SU-DHL-6 (cell line): ENCODE data around the gene CHCHD3.

Experiments
- H2AFZ ChIP-seq: fragments of 200-600 bp; sonication (generic); 2 replicates; pipeline ENCODE4 v1.6.1; 2014; ENCODE audit warnings: low read depth, mild to moderate bottlenecking, moderate library complexity, mixed read lengths, antibody characterized with exemption, low read length; ENCODE audit not compliant: severe bottlenecking
- H3F3A ChIP-seq: fragments of 200-600 bp; shearing (Covaris generic); 2 replicates; pipeline ENCODE4 v1.6.0; 2016; ENCODE audit warnings: antibody characterized with exemption, mild to moderate bottlenecking; ENCODE audit not compliant: insufficient read depth
- H3K27ac ChIP-seq: fragments of 200-600 bp; sonication (generic); 2 replicates; pipeline ENCODE4 v1.5.1; 2016; ENCODE audit warnings: low read depth, mild to moderate bottlenecking, low read length, moderate library complexity, mixed read lengths
- H3K27me3 ChIP-seq: fragments of 200-600 bp; sonication (generic), shearing (Covaris generic); 2 replicates; pipeline ENCODE4 v1.6.0; 2014; ENCODE audit warnings: mild to moderate bottlenecking, low read length
- H3K36me3 ChIP-seq: fragments of 200-600 bp; sonication (generic); 2 replicates; pipeline ENCODE4 v1.6.1; 2014; ENCODE audit warnings: mild to moderate bottlenecking, low read length, mixed read lengths
- H3K4me2 ChIP-seq: fragments of 300-600, 200-600 bp; shearing (Covaris generic), sonication (generic); 2 replicates; pipeline ENCODE4 v1.6.0; 2014; ENCODE audit warnings: low read length, low read depth, mild to moderate bottlenecking; ENCODE audit not compliant: poor library complexity, severe bottlenecking
- H3K4me3 ChIP-seq: fragments of 200-600 bp; sonication (generic); 2 replicates; pipeline ENCODE4 v1.5.1; 2014; ENCODE audit warnings: antibody characterized with exemption, low read length, mild to moderate bottlenecking, mixed read lengths; ENCODE audit not compliant: insufficient read depth, poor library complexity, severe bottlenecking
- H3K79me2 ChIP-seq: fragments of 200-600 bp; sonication (generic); 2 replicates; pipeline ENCODE4 v1.6.1; 2014; ENCODE audit warnings: mild to moderate bottlenecking, low read length, moderate library complexity; ENCODE audit not compliant: insufficient read depth
- H3K9ac ChIP-seq: fragments of 200-600 bp; sonication (generic); 2 replicates; pipeline ENCODE4 v1.7.0; 2014; ENCODE audit warnings: mild to moderate bottlenecking, low read length
- H3K9me2 ChIP-seq: fragments of 200-600 bp; sonication (generic); replicated peaks from 2 replicates; pipeline ENCODE4 v1.6.1; 2014; ENCODE audit warnings: low read length; ENCODE audit not compliant: insufficient read depth
- H3K9me3 ChIP-seq: fragments of 200-600 bp; sonication (generic); 2 replicates; pipeline ENCODE4 v1.6.1; 2014; ENCODE audit warnings: low read length, mixed read lengths; ENCODE audit not compliant: insufficient read depth
- H4K20me1 ChIP-seq: fragments of 200-600 bp; sonication (generic); 2 replicates; pipeline ENCODE4 v1.6.1; 2014; ENCODE audit warnings: low read depth, mild to moderate bottlenecking, antibody characterized with exemption, low read length, moderate library complexity, mixed read lengths
- CTCF ChIP-seq: fragments of 200-600 bp; sonication (generic); IDR thresholded peaks from one replicate; pipeline ENCODE4 v1.5.1; 2017; ENCODE audit warnings: antibody characterized with exemption, mild to moderate bottlenecking, low read length, moderate library complexity; ENCODE audit not compliant: insufficient read depth, poor library complexity, severe bottlenecking
- EZH2phosphoT487 ChIP-seq: fragments of 200-600 bp; sonication (generic), shearing (Covaris generic); conservative IDR thresholded peaks from 2 replicates; pipeline ENCODE4 v1.6.1; 2018; ENCODE audit warnings: mild to moderate bottlenecking, antibody characterized with exemption, low read length, moderate library complexity, mixed read lengths

Gene CHCHD3

GRCh38 chr7:132755538-132756483 lies 326.1 kb downstream of the CHCHD3 start:
- Histone ChIP-seq H3K27ac (no peak overlapping the region), H3K27me3 (no peaks in the 10 kb centered on the region), H3K9me3 (no peaks in the 10 kb centered on the region), H2AFZ (no peak overlapping the region), H3K9ac (no peak overlapping the region), H3K4me3 (no peak overlapping the region), H3K4me2 (no peak overlapping the region), H3K9me2 (no peaks in the 10 kb centered on the region), H3K36me3 (no peaks in the 10 kb centered on the region), H3K79me2 (no peaks in the 10 kb centered on the region), H3F3A (no peaks in the 10 kb centered on the region), H4K20me1 (no peaks in the 10 kb centered on the region)
- no peak for TF ChIP-seq CTCF
- no peak for TF ChIP-seq EZH2phosphoT487

GRCh38 chr7:132752431-132752830 lies 329.5 kb downstream of the CHCHD3 start:
- TF ChIP-seq CTCF (no peak), EZH2phosphoT487 (no peak)
- Histone ChIP-seq H2AFZ (no peak overlapping the region), H3F3A (no peaks in the 10 kb centered on the region), H3K4me2 (no peak overlapping the region), H3K27me3 (no peaks in the 10 kb centered on the region), H3K9me3 (no peaks in the 10 kb centered on the region), H4K20me1 (no peaks in the 10 kb centered on the region), H3K4me3 (no peak overlapping the region), H3K36me3 (no peaks in the 10 kb centered on the region), H3K9me2 (no peaks in the 10 kb centered on the region), H3K27ac (no peak overlapping the region), H3K9ac (no peak overlapping the region), H3K79me2 (no peaks in the 10 kb centered on the region)

- H3K27me3 ChIP-seq: no peaks in the 10 kb centered on the region
- no peak overlapping the region for H3K27ac ChIP-seq
- H4K20me1 ChIP-seq: no peaks in the 10 kb centered on the region
- H3K9me3 ChIP-seq: no peaks in the 10 kb centered on the region
- no peak for TF ChIP-seq CTCF
- TF ChIP-seq EZH2phosphoT487: no peak
- no peak overlapping the region for H3K4me2 ChIP-seq
- no peak overlapping the region for H3K9ac ChIP-seq
- no peak overlapping the region for H2AFZ ChIP-seq
- H3K4me3 ChIP-seq: no peak overlapping the region
- no peaks in the 10 kb centered on the region for H3K9me2 ChIP-seq
- H3F3A ChIP-seq: no peaks in the 10 kb centered on the region
- H3K36me3 ChIP-seq: no peaks in the 10 kb centered on the region
- H3K79me2 ChIP-seq: no peaks in the 10 kb centered on the region
Observed at GRCh38 chr7:132751244-132751647, 330.6 kb downstream of the CHCHD3 start.
